Spleen (tissue), 7 donors: ENCODE data around the gene GRN.

Source experiments
- POLR2AphosphoS5 ChIP-seq, 3 donors: sonication (generic); formaldehyde crosslinking; IDR thresholded peaks; one replicate each; pipeline ENCODE4 v1.5.1; 2017; ENCODE audit warnings: antibody characterized with exemption in 3 of 3
- TF ChIP-seq, protein P1 (sequence below), 11 experiments: fragments of 200-600 bp in 7 of 11; fragments of 450-650 bp in 4 of 11; sonication (generic) in 4 of 11; IDR thresholded peaks in 8 of 11; conservative IDR thresholded peaks in 3 of 11; 1 replicate in 7 of 11; 2 replicates in 4 of 11; pipeline versions ENCODE4 v1.4.0 to v1.8.0; 2016 to 2021; ENCODE audit warnings: antibody characterized with exemption in 11 of 11, inconsistent platforms in 4 of 11, mild to moderate bottlenecking in 1 of 11
- donor health status: DM: no; HTN: no; CAD: no; lungs with moderate emphysema.
- donor health status: DM: no; HTN: no; CAD: no.
- donor health status: DM: no; HTN: no; CAD: no.

- no peak for TF ChIP-seq POLR2AphosphoS5 (IDR thresholded peaks at IDR 0.05)
- TF ChIP-seq, protein P1, sequence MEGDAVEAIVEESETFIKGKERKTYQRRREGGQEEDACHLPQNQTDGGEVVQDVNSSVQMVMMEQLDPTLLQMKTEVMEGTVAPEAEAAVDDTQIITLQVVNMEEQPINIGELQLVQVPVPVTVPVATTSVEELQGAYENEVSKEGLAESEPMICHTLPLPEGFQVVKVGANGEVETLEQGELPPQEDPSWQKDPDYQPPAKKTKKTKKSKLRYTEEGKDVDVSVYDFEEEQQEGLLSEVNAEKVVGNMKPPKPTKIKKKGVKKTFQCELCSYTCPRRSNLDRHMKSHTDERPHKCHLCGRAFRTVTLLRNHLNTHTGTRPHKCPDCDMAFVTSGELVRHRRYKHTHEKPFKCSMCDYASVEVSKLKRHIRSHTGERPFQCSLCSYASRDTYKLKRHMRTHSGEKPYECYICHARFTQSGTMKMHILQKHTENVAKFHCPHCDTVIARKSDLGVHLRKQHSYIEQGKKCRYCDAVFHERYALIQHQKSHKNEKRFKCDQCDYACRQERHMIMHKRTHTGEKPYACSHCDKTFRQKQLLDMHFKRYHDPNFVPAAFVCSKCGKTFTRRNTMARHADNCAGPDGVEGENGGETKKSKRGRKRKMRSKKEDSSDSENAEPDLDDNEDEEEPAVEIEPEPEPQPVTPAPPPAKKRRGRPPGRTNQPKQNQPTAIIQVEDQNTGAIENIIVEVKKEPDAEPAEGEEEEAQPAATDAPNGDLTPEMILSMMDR (IDR thresholded peaks at IDR 0.05 in 8 of 11, conservative IDR thresholded peaks at IDR 0.05 in 3 of 11) = no peak
Observed at GRCh38 chr17:44382917-44383316, 37.8 kb downstream of the GRN start.
